Measurements from ENCODE around the gene ZDHHC1.
A peak's percentile ranks its signal among the peaks of the same experiment; 100 is the strongest.

Gene ZDHHC1

DNA sequence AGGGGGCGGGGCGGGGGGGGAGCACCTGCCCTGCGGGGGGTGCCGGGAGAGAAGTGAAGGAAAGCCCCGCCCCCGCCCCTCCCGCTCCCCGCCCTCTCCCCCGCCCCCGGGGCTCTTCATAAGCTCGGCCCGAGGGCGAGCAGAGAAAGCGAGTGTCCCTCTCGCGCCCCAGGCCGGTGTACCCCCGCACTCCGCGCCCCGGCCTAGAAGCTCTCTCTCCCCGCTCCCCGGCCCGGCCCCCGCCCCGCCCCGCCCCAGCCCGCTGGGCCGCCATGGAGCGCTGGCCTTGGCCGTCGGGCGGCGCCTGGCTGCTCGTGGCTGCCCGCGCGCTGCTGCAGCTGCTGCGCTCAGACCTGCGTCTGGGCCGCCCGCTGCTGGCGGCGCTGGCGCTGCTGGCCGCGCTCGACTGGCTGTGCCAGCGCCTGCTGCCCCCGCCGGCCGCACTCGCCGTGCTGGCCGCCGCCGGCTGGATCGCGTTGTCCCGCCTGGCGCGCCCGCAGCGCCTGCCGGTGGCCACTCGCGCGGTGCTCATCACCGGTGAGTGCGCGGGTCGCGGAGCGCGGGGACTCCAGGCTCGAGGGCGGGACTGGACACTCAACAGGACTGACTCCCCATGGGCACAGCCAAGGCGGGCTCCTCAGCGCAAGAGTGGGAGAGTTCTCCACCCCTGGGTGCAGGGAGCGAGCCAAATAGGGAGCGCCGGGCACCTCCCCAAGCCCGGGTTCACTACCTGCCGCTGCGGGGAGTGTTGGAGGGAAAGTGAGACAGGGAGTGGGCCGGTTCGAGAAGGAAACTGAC, 14.9 kb upstream of the ZDHHC1 start, which contains the start of gene HSD11B2:
Gene HSD11B2 (plus strand): TSS at position 145 of the 798 bp plus-strand sequence. CDS start 128 bp downstream, at position 273.
- H3K4me3 ChIP-seq (ENCODE audit: low read length), result peak within 1 kb of the TSS; percentile 36
- TF ChIP-seq, protein P1, sequence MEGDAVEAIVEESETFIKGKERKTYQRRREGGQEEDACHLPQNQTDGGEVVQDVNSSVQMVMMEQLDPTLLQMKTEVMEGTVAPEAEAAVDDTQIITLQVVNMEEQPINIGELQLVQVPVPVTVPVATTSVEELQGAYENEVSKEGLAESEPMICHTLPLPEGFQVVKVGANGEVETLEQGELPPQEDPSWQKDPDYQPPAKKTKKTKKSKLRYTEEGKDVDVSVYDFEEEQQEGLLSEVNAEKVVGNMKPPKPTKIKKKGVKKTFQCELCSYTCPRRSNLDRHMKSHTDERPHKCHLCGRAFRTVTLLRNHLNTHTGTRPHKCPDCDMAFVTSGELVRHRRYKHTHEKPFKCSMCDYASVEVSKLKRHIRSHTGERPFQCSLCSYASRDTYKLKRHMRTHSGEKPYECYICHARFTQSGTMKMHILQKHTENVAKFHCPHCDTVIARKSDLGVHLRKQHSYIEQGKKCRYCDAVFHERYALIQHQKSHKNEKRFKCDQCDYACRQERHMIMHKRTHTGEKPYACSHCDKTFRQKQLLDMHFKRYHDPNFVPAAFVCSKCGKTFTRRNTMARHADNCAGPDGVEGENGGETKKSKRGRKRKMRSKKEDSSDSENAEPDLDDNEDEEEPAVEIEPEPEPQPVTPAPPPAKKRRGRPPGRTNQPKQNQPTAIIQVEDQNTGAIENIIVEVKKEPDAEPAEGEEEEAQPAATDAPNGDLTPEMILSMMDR (conservative IDR thresholded peaks at IDR 0.05; ENCODE audit: low read length), result no peak
- DNase-seq (ENCODE audit: low read depth), result peak; percentile 31

DNA sequence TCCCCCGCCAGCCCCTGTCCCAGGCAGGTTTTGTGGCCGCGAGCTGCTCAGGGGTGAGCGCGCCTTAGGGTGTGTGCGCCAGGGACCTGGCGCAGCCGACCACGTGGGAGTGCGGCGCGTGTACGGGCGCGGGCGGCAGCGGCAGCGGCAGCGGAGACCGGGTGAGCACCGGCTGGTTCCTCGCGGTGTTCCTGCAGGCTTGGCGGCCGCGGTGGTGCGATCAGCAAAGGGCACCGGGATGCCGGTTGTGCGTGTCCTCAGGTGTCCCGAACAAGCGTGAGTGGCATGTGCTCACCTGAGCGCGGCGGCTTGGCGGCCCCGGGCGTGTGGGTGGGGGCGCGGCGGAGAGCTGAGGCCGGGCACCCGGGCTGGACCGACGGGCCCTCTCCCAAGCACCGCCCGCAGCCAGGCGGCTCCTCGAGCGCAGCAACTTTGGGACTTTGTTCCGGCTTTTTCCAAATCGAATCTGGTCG, 14.3 kb upstream of the ZDHHC1 start:
- peak overlapping the region; percentile 30 for H3K4me3 ChIP-seq (ENCODE audit: low read length)
- no peak for DNase-seq (ENCODE audit: low read depth)
- TF ChIP-seq, protein P1 (conservative IDR thresholded peaks at IDR 0.05; ENCODE audit: low read length), result no peak

DNA sequence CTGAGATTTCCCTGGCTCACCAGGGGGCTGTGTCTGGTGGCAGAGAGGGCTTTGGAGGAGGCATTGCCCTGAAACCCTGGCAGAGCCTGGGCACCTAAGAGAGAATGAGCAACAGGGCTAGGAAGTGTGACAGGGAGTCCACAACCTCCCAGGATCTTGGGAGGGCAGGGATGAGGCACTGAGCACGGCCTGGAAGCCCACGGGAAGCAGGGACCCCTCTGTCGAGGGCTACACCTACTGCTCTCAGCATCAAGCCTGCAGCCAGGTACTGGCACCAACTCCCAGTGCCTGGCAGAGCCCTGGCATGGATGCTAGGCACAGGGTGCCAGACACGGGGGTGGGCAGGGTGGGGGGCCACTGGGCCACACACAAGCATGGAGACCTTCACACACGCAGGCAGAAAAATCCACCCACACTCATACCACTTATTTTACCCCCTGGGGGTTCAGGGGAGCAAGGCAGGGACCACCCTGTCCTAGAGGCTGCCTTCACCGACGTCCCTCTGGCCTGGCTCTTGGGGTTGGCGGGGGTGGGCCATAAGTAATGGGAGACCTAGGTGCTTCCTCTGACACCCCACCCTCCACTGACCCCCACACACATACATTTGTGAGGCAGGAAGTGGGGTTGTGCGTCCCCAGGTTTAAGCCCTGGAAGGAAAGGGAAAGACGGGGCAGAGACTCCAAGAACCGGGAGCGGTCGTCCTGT, 13.7 kb upstream of the ZDHHC1 start:
- H3K4me3 ChIP-seq (ENCODE audit: low read length), result no peak overlapping the region
- TF ChIP-seq, protein P1 (conservative IDR thresholded peaks at IDR 0.05; ENCODE audit: low read length), result no peak
- no peak for DNase-seq (ENCODE audit: low read depth)

DNA sequence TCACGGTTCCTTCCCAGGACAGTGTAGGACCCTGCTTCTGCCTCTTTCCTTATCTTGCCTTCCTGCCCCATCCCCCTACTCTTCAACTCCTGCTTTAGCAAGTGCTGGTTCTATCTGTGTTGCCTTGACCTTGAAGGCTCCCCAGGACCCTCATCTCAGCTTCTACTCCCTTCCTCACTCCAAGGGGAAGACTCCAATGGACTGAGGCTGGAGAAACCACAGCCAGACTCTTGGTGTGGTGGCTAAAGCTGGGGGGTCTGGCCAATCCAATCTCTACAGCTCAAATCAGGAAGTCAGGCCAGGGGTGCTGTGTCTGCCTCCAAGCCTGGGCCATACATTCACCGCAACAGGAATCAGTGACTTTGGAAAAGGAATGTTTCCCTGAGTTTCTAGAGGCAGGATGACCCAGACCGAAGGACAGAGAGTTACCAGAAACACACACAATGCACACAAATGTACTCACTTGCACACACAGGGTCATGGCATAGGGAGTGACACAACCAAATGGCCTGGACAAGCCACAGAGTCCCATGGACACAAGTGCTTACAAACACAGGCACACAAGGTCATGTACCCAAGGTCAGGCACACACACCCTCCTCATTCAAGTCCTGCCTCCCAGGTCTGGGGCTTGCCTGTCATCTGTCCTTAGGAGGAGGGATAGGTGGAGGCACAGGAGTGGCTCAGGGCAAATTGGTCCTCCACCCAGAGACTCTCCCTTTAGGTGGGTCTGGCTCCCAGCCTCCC, 12.9 kb upstream of the ZDHHC1 start:
- no peak overlapping the region for H3K4me3 ChIP-seq (ENCODE audit: low read length)
- TF ChIP-seq, protein P1 (conservative IDR thresholded peaks at IDR 0.05; ENCODE audit: low read length), result no peak
- no peak for DNase-seq (ENCODE audit: low read depth)

DNA sequence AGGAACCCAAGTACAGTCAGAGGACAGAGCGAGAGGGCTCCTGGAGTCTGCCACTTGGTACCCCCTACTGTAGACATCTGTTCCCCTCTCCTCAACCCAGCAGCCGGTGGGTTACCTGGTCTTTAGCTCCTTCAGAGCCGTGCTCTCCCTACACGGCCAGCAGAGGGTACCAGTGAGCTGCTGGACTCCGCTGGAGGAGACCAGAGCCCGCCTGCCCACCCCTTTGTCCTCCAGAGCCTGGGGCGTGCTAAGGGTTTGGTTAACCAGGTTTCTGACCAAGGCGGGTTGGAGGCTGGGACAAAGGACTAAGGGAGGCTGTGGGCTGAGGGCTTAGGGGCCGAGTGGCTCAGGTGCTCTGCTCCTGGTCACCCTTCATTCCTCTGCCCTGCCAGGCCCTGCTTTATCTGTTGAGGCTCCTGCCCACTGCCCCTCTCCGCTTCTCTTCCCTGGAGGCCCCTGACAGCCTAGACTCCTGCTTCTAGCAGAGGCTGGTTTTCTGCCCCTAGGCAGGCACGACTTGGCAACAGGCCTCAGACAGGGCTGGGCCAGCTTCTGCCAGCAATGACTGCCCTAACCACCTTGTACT, 12.0 kb upstream of the ZDHHC1 start:
- TF ChIP-seq, protein P1 (conservative IDR thresholded peaks at IDR 0.05; ENCODE audit: low read length), result peak; percentile 89
- H3K4me3 ChIP-seq (ENCODE audit: low read length), result no peak overlapping the region
- DNase-seq (ENCODE audit: low read depth), result peak; percentile 48

DNA sequence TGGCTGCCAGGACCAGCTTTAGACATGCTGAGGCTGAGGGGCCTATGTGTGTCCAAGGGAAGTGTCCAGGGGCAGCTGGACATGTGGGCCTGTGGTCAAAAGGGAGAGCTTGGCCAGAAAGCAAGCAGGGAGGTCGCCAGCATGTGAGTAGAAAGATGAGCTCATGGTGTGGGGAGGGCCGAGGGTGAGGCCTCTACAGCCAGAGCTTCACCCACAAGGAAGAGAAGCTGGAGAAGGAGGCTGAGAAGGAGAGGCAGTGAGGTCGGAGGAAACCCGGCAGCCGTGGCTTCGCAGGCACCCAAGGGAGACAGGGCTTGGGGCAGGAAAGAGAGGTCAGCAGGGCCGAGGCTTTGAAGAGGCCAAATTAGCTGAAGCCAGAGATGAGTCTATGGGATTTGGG, 10.7 kb upstream of the ZDHHC1 start:
- H3K4me3 ChIP-seq (ENCODE audit: low read length), result no peak overlapping the region
- TF ChIP-seq, protein P1 (conservative IDR thresholded peaks at IDR 0.05; ENCODE audit: low read length), result no peak
- DNase-seq (ENCODE audit: low read depth), result no peak
